OCI-LY3 (cell line): ENCODE results near the gene BCR.

Experiments
- H2AFZ ChIP-seq: fragments of 200-600, 300-600 bp; shearing (Covaris generic); 2 replicates; pipeline ENCODE4 v1.6.0; 2014; ENCODE audit warnings: antibody characterized with exemption, low read depth, low read length
- H3K27ac ChIP-seq: fragments of 200-600, 300-600 bp; sonication (generic); 2 replicates; pipeline ENCODE4 v1.5.1; 2014; ENCODE audit warnings: mild to moderate bottlenecking, low read length, moderate library complexity, mixed read lengths
- H3K27me3 ChIP-seq: fragments of 200-600, 300-600 bp; sonication (generic); 2 replicates; pipeline ENCODE4 v1.6.1; 2014; ENCODE audit warnings: low read depth, low read length, mixed read lengths
- H3K36me3 ChIP-seq: fragments of 200-600, 300-600 bp; sonication (generic); replicated peaks from 2 replicates; pipeline ENCODE3; 2014; ENCODE audit warnings: low read depth, low read length, mixed read lengths
- H3K4me1 ChIP-seq: fragments of 300-600, 200-600 bp; sonication (generic); 2 replicates; pipeline ENCODE4 v1.6.1; 2014; ENCODE audit warnings: low read length, mixed read lengths
- H3K4me2 ChIP-seq: fragments of 200-600, 300-600 bp; sonication (generic); 2 replicates; pipeline ENCODE4 v1.6.1; 2014; ENCODE audit warnings: low read length, mixed read lengths
- H3K4me3 ChIP-seq: fragments of 300-600, 200-600 bp; sonication (generic); 2 replicates; pipeline ENCODE4 v1.5.1; 2014; ENCODE audit warnings: antibody characterized with exemption, mild to moderate bottlenecking, low read length, moderate library complexity
- H3K79me2 ChIP-seq: fragments of 300-600, 200-600 bp; shearing (Covaris generic); 2 replicates; pipeline ENCODE4 v1.6.1; 2014; ENCODE audit warnings: mild to moderate bottlenecking, low read length, mixed read lengths
- H3K9ac ChIP-seq: fragments of 300-600, 200-600 bp; shearing (Covaris generic); 2 replicates; pipeline ENCODE4 v1.6.0; 2014; ENCODE audit warnings: mild to moderate bottlenecking, low read length, moderate library complexity
- H3K9me3 ChIP-seq: fragments of 200-600, 300-600 bp; shearing (Covaris generic); 2 replicates; pipeline ENCODE4 v1.6.1; 2014; ENCODE audit warnings: low read length, mixed read lengths; ENCODE audit not compliant: insufficient read depth
- H4K20me1 ChIP-seq: fragments of 200-600, 300-600 bp; sonication (generic); 2 replicates; pipeline ENCODE4 v1.6.1; 2016; ENCODE audit warnings: low read length, mixed read lengths; ENCODE audit not compliant: insufficient read depth
- EZH2phosphoT487 ChIP-seq: fragments of 200-600 bp; shearing (Covaris generic); IDR thresholded peaks from 2 replicates; pipeline ENCODE4 v1.6.1; 2018; ENCODE audit warnings: antibody characterized with exemption, mixed run types, low read depth
- TF ChIP-seq, protein P1 (sequence below): fragments of 200-600, 300-600 bp; sonication (generic); IDR thresholded peaks from 2 replicates; pipeline ENCODE4 v1.5.1; 2014; ENCODE audit warnings: antibody characterized with exemption, low read length, low read depth

Gene BCR

DNA sequence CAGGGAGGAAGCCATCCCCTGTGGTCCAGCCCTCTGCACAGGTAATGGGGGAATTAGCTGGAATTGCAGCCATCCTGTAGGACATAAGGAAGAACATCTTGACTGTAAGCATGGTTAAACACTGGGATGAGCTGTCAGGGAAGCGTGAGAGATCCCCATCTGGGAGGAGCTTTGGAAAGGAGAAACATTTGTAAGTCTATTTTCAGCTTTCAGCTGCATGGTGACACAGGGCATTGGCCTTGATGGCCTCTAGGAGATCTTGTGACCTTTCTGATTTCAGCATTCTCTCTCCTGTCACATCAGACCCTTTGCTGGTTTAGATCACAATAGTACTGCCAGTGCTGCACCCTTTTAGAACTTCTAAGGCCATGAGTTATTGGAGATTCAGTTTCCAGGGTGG is 47.1 kb downstream of the BCR start:
- no peak overlapping the region for H3K27ac ChIP-seq

DNA sequence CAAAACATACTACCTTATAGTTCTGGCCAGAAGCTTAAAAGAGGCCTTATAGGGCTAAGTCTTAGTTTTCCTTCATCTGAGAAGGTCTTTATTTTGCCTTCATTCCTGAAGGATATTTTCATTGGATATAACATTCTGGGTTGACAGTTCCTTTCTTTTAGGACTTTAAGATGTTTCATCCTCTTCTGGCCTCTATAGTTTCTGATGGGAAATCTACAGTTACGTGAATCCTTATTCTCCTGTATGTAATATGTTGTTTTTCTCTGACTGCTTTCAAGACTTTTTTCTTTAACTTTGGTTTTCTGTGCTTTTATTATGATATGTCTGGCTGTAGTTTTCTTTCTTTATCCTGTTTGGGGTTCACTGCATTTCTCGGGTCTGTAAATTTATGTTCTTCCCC is 48.2 kb downstream of the BCR start:
- TF ChIP-seq, protein P1, sequence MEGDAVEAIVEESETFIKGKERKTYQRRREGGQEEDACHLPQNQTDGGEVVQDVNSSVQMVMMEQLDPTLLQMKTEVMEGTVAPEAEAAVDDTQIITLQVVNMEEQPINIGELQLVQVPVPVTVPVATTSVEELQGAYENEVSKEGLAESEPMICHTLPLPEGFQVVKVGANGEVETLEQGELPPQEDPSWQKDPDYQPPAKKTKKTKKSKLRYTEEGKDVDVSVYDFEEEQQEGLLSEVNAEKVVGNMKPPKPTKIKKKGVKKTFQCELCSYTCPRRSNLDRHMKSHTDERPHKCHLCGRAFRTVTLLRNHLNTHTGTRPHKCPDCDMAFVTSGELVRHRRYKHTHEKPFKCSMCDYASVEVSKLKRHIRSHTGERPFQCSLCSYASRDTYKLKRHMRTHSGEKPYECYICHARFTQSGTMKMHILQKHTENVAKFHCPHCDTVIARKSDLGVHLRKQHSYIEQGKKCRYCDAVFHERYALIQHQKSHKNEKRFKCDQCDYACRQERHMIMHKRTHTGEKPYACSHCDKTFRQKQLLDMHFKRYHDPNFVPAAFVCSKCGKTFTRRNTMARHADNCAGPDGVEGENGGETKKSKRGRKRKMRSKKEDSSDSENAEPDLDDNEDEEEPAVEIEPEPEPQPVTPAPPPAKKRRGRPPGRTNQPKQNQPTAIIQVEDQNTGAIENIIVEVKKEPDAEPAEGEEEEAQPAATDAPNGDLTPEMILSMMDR = no peak
- TF ChIP-seq EZH2phosphoT487 = no peak
- peaks cover 13% of the 10 kb centered on the region; the same call in 1 of the 2 replicates for H3K9me3 ChIP-seq
- no peak overlapping the region for H3K27ac ChIP-seq
- no peaks in the 10 kb centered on the region for H4K20me1 ChIP-seq
- H3K4me2 ChIP-seq = no peak overlapping the region
- H3K4me1 ChIP-seq = no peaks in the 10 kb centered on the region
- H3K9ac ChIP-seq = no peak overlapping the region
- H3K36me3 ChIP-seq = peaks cover 3% of the 10 kb centered on the region
- H3K79me2 ChIP-seq = no peaks in the 10 kb centered on the region
- no peak overlapping the region for H2AFZ ChIP-seq
- no peaks in the 10 kb centered on the region for H3K27me3 ChIP-seq
- no peak overlapping the region for H3K4me3 ChIP-seq

More for the DNA sequence above, 47.1 kb downstream of the BCR start:
- Histone ChIP-seq H3K4me3 (no peak overlapping the region), H3K4me2 (no peak overlapping the region), H3K36me3 (peaks cover 3% of the 10 kb centered on the region), H4K20me1 (no peaks in the 10 kb centered on the region), H2AFZ (no peak overlapping the region), H3K27me3 (no peaks in the 10 kb centered on the region), H3K79me2 (no peaks in the 10 kb centered on the region), H3K9ac (no peak overlapping the region), H3K9me3 (peaks cover 13% of the 10 kb centered on the region; the same call in 1 of the 2 replicates), H3K4me1 (no peaks in the 10 kb centered on the region)
- TF ChIP-seq, protein P1 = no peak
- no peak for TF ChIP-seq EZH2phosphoT487

DNA sequence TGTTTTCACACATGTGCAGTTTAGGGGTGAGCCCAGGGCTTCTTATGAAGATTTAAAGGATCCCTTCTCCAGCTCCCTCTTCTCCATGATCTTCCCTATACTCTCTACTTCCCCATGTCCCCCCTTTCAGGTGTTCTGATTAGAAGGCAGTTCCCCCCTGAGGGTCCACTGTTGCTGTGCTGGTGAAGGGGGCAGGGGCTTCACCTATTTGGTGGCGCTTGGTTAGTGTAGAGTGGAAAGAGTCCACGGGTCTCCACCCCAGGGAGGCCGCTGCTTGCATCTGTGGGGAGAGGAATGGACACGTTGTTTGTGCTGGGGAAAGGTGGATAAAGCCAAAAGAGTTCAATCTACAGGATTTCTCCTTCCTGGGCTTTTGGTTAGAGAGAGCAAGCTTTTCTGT is 49.3 kb downstream of the BCR start:
- no peak overlapping the region for H3K4me2 ChIP-seq

DNA sequence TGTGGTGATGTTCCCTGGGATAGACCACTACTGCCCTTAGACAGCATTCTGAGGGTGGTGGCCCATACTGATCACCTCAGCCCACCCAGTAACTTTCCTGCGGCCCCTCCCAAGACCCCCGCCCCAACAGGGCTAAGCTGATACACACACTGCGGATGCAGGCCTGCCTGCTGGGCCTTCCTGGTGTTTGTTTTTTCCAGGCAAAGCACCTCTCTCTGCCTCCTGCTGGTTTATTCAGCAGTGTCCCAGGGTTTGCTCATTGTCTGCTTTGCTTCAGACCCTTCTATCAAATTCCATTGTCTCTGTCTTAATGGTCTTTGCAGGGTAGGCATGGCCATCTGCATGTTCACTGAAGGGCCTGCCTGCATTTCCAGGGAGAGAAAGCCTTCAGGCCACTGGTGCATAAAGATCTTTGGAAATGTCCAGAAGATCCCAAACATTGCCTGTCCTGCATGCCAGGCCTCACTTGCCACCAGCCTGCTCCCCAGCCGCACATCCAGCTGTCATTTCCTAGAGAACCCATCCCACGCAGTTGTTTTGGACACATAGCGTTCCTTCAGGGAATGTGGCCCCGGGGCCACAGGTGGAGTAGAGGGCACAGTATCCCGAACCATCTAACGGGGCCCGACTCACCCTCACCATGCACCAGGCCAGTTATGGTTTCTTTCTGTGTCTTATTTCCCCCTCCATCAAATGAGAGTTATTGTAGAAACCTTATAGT is 50.2 kb downstream of the BCR start:
- Histone ChIP-seq H3K4me2 (no peak overlapping the region), H3K79me2 (no peaks in the 10 kb centered on the region), H3K9ac (no peak overlapping the region), H3K9me3 (peaks cover 13% of the 10 kb centered on the region; the same call in 1 of the 2 replicates), H2AFZ (no peak overlapping the region), H3K4me1 (no peaks in the 10 kb centered on the region), H4K20me1 (no peaks in the 10 kb centered on the region; the same call in 1 of the 2 replicates), H3K27ac (no peak overlapping the region), H3K36me3 (peaks cover 3% of the 10 kb centered on the region), H3K4me3 (no peak overlapping the region), H3K27me3 (no peaks in the 10 kb centered on the region)
- TF ChIP-seq, protein P1 = no peak
- no peak for TF ChIP-seq EZH2phosphoT487

More for the DNA sequence above, 49.3 kb downstream of the BCR start:
- Histone ChIP-seq H3K27ac (no peak overlapping the region), H2AFZ (no peak overlapping the region), H3K27me3 (no peaks in the 10 kb centered on the region), H3K4me3 (no peak overlapping the region), H3K36me3 (peaks cover 3% of the 10 kb centered on the region), H3K9ac (no peak overlapping the region), H3K79me2 (no peaks in the 10 kb centered on the region), H3K4me1 (no peaks in the 10 kb centered on the region), H3K9me3 (peaks cover 13% of the 10 kb centered on the region; the same call in 1 of the 2 replicates), H4K20me1 (no peaks in the 10 kb centered on the region)
- TF ChIP-seq, protein P1 = no peak
- TF ChIP-seq EZH2phosphoT487 = no peak
